Central memory CD8-positive, alpha-beta T cell (primary cell): Measurements from ENCODE around the gene SLC39A12.

Experiments
- ATAC-seq: fragments of 150-1000 bp; cut with Tn5 transposase; replicated peaks from 2 replicates; pipeline ENCODE4 v1.10.0; 2022; ENCODE audit warnings: mild to moderate bottlenecking, moderate FRiP score, moderate number of reproducible peaks; ENCODE audit not compliant: poor library complexity, severe bottlenecking; ENCODE audit errors: extremely low read depth
- DNase-seq, 2 donors: peaks; one replicate each; pipeline ENCODE4 v3.0.0; 2021; ENCODE audit warnings: low spot score in 2 of 2
- H3K27ac Mint-ChIP-seq: one replicate; pipeline ENCODE4 v1.8.0; 2022; ENCODE audit warnings: low read depth, mild to moderate bottlenecking, moderate library complexity, mixed read lengths
- H3K27me3 Mint-ChIP-seq: one replicate; pipeline ENCODE4 v1.8.0; 2022; ENCODE audit warnings: mixed read lengths
- H3K36me3 Mint-ChIP-seq: one replicate; pipeline ENCODE4 v1.8.0; 2022; ENCODE audit warnings: mild to moderate bottlenecking, moderate library complexity, mixed read lengths; ENCODE audit not compliant: insufficient read depth
- H3K4me1 Mint-ChIP-seq: one replicate; pipeline ENCODE4 v1.8.0; 2022; ENCODE audit warnings: mixed read lengths
- H3K4me3 Mint-ChIP-seq: one replicate; pipeline ENCODE4 v1.8.0; 2022; ENCODE audit warnings: mild to moderate bottlenecking, moderate library complexity, mixed read lengths
- H3K9me3 Mint-ChIP-seq: one replicate; pipeline ENCODE4 v1.8.0; 2022; ENCODE audit warnings: mixed read lengths

The SLC39A12 gene

DNA sequence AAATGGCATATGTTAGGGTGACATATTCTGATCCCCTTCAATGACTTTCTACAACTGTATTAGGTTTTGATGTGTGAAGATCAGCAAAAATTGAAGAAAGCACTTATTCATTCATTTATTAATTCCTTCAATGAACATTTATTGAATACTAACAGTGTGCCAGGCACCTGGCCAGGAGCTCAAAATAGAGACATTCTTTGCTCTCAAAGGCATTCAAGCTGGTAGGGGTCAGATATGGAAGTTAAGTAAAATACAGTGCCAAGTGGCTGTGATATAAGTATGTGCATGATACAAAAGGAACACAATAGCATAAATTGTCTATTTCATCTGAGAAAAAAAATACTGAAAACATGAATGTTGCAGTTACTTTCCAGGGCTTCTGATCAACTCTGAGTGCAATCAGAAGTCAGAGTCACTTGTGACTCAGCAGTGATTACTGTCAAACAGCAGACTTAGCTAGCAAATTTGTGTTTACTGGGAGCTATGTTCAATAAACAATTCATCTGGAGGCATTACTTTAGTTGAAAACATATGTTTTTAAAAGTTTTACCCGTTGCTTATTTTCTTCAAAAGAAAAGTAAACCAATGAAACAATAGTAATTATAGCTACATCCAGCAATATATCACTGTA is 128.1 kb downstream of the SLC39A12 start:
- Mint-ChIP-seq H3K9me3 (no peaks in the 10 kb centered on the region), H3K36me3 (no peaks in the 10 kb centered on the region), H3K27me3 (peaks cover 9% of the 10 kb centered on the region), H3K27ac (no peak overlapping the region), H3K4me3 (no peak overlapping the region), H3K4me1 (no peaks in the 10 kb centered on the region)
- no peak for ATAC-seq
- no peak for DNase-seq

- H3K27ac Mint-ChIP-seq: no peak overlapping the region
Measured at GRCh38 chr10:18082381-18082780, 130.7 kb downstream of the SLC39A12 start.

GRCh38 chr10:18085855-18086254 is 134.1 kb downstream of the SLC39A12 start:
- DNase-seq (no peak), ATAC-seq (no peak)
- Mint-ChIP-seq H3K4me1 (no peaks in the 10 kb centered on the region), H3K36me3 (no peaks in the 10 kb centered on the region), H3K4me3 (no peak overlapping the region), H3K27ac (no peak overlapping the region), H3K27me3 (peaks cover 9% of the 10 kb centered on the region), H3K9me3 (peaks cover 4% of the 10 kb centered on the region)

More at GRCh38 chr10:18082381-18082780, 130.7 kb downstream of the SLC39A12 start:
- H3K9me3 Mint-ChIP-seq: no peaks in the 10 kb centered on the region
- no peaks in the 10 kb centered on the region for H3K4me1 Mint-ChIP-seq
- ATAC-seq (no peak), DNase-seq (no peak)
- H3K27me3 Mint-ChIP-seq: peaks cover 9% of the 10 kb centered on the region
- no peak overlapping the region for H3K4me3 Mint-ChIP-seq
- no peaks in the 10 kb centered on the region for H3K36me3 Mint-ChIP-seq

GRCh38 chr10:18086746-18087145 is 135.0 kb downstream of the SLC39A12 start:
- no peak for DNase-seq
- no peak overlapping the region for H3K27ac Mint-ChIP-seq
- no peaks in the 10 kb centered on the region for H3K36me3 Mint-ChIP-seq

DNA sequence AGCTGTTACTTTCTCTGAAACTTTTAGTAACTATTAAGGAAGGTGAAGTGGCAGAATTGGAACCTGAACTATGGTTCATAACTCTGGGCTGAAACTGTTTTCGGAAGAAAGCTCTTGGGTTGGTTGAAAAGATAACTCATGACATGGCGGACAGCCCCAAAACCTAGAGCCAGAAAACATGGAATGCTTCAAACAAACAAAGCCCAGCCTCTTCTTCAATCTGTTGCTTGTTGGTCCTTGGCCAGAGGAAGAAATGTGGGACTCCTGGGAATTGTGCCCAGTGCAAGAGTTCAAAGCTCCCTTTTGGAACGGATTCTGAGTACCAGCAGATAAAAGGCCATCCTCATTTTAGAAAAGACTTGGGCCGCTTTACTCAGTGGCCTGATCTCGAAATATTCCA is 135.6 kb downstream of the SLC39A12 start:
- no peaks in the 10 kb centered on the region for H3K4me1 Mint-ChIP-seq
- DNase-seq (no peak), ATAC-seq (no peak)
- peaks cover 4% of the 10 kb centered on the region for H3K9me3 Mint-ChIP-seq
- no peaks in the 10 kb centered on the region for H3K36me3 Mint-ChIP-seq
- no peaks in the 10 kb centered on the region for H3K27me3 Mint-ChIP-seq
- H3K4me3 Mint-ChIP-seq: no peak overlapping the region
- H3K27ac Mint-ChIP-seq: no peak overlapping the region

More at GRCh38 chr10:18086746-18087145, 135.0 kb downstream of the SLC39A12 start:
- Mint-ChIP-seq H3K4me1 (no peaks in the 10 kb centered on the region), H3K9me3 (peaks cover 4% of the 10 kb centered on the region), H3K4me3 (no peak overlapping the region), H3K27me3 (peaks cover 4% of the 10 kb centered on the region)
- ATAC-seq: no peak
